GM20431 (cell line): ENCODE data around the gene KIAA1614.

Source experiments
- in situ Hi-C: fragments of 300-500 bp; cut with MseI, MboI; formaldehyde crosslinking; loops from one replicate; pipeline ENCODE4 v1.15.0; 2020; ENCODE audit warnings: low sequenced_read_pairs; ENCODE audit not compliant: unreplicated experiment

KIAA1614 gene

DNA sequence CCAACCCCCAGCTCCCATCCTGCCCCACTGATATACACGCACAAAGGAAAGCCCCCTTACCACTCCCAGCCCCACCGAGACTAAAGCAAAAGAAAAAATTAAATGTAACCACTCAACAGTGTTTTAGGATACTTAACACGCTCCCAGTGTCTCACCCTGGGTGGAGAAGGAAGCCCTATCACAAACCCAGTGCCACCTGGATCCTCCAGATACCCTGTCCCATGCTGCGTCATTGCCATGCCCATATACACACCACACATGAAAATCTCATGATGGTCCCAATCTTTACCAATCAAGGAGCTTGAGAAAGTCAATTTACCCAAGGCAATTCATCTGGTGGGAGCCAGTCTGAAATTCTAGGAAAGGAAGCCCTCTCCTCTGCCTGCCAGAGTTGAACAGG lies 11.2 kb downstream of the KIAA1614 start:
- in situ Hi-C loops, result no loop called here

DNA sequence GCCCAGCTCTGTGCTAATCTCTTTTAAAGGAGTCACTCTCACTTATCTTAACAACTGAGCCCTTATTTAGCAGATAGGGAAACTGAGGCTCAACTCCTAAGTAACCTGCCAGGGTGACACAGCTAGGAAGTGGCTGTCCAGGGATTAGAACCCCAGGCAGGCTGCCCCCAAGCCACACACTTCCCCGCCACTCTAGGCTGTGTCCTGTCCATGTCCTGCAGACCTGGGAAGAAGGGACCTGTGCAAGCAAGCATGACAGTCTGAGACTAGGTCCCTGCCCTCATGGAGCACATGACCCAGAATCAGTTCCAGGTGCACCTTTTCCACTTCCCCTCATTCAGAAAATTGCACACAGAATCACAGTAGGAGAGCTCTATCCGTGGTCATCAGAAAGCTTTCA lies 12.2 kb downstream of the KIAA1614 start:
- in situ Hi-C loops, result no loop called here

DNA sequence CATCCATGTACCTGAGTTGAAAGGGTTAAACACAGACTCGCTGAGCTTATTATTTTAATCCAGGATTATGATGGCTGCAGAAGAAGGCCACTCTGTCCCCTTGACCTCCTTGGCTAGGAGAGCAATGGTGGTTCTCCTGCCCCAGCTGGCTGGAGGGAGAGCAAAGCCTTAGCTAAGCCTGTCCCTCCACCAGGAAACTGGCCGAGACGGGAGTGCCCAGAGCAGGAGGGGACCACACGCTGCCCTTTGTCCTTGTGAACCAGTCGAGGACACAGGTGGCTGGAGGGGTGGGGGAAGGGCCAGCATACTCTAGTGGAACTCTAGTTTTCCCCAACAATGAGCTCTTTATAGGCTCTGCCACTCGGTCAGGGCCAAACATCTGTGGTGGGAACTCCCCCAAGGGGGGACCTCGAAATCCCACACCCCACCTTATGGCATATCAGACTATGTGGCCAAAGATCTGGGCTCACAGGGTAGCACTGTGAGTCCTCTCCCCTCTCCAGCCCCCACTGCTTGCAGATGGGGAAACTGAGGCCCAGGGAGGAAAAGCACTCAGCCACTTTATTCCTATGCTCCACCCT lies 12.9 kb downstream of the KIAA1614 start:
- in situ Hi-C loops, result no loop called here

DNA sequence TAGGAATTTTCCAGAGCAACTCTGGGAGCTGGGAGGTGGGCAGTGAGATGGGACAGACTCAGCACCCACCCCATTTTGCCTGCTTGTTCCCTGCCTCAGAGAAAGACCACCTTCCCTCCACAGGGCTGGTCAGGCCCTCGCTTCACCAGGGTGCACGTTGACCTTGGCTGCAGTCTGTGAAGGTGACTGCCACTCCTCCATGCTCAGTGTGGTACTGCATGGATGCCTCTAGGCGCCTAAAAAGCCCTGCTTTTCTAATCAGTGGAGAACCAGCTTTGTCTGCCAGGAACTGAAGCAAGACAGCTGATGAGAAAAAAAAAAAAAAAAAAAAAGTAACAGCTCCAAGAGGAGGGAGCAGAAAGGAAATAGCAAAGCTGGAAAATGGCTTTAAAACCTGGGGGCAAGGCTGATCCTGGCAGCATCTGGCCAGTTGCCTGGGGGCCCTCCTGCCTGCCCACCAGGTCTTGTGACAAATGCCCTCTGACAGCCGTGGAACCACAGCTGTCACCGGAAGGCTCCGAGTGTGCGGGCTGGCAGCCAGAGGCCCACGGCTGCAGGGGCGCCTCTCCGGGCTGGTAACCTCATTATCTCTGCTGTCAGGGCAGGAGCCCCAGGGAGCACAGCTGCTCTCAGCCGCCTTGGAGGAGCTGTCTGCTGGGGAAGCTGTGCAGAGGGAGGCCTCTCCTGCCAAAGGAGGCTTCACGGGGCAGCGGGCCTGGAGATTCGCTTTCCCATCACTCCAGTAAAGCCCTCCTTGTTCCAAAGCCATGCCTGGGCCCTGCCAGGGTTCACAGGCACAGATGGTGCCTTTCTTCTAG lies 13.7 kb downstream of the KIAA1614 start:
- in situ Hi-C loops, result no loop called here

DNA sequence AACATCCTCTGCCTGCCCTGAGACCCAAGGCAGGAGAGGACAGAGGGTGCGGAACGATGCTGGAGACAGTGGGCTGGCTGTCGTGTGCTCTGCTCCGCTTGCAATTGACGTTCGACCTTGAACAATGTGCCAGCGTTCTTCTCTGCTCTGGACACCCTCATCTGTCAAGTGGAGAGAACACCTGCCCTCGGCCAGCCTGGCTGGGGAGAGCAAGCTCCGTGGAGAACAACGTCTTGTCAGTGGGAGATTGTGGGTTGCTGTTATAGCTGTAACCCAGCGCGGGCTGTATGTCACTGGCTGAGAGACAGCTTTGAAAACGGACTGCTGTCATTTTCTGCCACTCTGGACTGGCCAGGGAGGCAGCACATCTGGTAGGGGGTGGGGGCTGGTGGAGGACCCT lies 14.7 kb downstream of the KIAA1614 start:
- in situ Hi-C loops, result no loop called here

DNA sequence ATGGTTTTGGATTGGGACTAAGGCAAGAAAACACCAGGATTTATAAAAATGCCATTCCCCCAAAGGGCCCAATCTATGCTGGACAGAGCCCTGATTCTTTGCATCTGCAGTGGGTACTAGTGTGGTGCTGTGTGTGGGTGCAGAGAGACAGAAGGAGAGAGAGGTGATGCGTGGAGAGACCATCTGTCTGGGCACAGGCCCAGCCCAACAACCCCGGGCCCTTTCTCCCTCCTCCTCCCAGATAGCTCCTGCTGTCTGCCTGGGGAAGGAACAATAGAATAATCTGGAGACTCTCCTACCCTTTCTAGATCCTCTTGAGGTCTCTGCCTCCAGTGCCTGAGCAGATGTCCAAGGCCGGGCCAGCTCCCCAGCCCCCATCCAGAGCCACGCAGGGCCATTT lies 15.1 kb downstream of the KIAA1614 start:
- in situ Hi-C loops, result no loop called here

DNA sequence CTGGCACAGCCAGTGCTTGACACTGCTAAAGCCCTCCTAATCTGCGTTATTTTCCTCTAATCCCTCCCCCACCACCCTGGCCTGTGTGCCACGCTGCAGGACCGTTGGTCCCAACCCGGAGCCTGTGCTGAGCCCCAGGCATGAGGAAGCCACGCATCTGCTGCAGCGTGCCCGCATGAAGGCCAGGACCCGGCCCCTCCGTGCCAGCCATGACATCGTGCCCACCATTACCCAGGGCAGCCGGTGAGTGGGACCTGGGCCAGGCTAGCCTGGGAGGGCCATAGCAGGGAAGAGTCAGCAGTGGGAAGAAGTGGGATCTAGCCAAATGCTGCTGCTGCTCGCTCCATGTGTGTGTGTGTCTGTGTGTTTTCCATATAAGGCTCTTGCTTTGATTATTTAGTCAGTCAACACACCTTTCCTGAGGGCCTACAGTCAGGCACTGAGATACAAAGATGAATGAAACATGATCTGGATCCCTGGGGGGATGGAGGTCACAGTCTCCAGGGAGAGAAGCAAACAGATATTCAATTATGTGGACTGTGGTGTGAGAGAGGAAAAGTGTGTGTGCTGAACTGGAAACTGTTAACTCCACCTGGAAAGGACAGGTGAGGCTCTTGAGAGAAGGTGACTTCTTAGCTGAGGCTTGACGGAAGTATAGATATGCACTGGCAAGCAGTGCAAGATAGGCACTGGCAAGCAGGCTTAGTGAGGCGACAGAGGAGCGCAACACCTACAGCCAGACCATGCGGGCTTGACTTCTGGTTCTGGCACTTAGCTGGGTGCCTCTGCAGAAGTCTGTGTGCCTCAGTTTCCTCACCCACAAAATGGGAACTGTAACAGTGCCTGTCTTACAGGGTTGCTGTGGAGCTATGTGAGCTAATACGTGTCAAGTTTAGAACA lies 15.9 kb downstream of the KIAA1614 start:
- in situ Hi-C loops, result no loop called here

DNA sequence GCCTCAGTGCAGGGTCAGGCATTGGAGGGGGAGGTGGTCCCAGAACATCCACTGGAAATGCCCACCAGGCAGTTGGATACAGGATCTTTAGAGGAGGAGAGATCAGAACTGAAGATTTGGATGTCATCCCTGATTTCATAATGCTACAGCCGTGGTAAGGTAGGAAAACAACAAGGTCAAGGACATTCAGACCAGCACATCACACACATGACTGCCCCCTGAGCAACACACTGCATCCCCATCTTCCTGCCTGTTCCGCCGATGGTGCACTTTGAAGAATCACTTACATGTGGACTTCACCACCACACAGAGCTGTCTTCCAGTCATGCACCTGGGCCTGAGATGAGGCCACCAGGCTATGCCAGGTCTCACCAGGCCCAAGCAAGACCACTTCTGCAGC lies 16.7 kb downstream of the KIAA1614 start:
- in situ Hi-C loops, result no loop called here

DNA sequence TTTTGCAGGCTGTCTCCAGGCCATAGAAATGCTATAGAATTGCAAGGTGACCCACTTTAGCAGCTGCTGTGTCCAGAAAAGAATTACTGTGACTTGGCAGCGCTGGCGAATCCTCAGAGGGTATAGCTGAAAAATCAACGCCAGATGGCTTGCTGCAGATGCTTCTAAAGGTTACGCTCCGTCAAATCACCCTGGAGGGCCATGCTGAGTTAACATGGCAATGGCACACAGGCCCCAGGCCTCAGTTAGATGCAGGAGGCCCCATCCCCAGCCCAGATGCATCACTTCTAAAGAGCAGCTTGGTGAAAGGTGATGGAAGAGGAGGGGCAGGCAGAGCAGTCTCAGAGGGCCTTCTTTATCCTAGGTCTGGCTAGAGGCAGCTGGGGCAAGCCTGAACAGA lies 18.0 kb downstream of the KIAA1614 start:
- in situ Hi-C loops, result no loop called here

DNA sequence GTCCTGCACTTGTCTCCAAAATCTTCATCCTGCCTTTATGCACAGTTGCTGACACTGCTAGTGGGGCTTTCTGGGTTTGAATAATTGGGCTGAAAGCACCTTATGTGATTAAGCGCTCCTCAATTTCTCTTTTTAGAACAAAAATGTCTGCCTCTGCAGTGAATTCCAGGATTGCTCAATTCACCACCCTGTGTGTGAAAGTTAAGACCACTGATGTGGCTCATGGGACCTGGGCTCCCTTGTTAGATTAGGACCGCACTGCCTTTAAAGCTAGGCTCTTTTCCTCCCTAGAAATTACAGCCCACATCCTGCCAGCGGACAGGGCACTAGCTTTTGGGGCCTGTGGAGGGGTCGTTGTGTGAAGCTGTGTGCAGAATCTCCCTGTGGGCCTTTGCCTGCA lies 18.8 kb downstream of the KIAA1614 start:
- in situ Hi-C loops, result no loop called here

DNA sequence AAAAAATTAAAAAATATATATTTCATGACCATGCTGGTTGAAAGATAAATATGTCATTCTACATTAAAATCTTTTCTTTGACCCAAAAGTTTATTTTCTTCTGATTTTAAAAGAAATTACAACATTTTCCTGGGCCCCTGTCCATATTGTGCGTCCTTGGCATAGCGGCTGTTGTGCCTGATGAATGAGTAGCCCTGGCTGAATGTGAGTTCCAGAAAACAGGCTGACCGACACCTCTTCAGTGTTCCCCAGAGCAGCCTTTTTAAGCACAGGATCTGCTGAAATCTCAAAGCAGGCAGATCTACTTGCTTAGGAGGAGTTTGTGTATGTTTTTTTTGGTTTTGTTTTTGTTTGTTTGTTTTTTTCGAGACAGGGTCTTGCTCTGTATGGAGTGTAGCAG lies 19.7 kb downstream of the KIAA1614 start:
- in situ Hi-C loops, result no loop called here

DNA sequence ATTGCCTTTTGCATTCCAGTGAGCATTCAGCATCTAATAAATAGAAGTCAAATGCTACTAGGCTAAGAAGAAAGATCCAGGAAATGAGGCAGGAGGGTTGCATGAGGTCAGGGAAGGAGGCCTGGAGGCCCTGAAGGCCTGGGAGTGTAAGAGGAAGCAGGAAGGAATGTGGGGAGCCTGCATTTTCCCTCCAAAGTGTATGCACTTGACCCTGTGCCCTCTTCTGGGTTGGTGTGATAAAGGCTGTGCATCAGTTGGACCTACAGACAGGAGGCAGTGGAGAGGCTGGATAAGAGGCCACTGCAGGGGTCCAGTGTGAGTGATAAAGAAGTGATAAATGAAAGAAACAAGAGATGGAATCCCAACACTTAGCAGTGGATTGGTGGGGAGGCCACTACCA lies 20.4 kb downstream of the KIAA1614 start:
- in situ Hi-C loops, result no loop called here

DNA sequence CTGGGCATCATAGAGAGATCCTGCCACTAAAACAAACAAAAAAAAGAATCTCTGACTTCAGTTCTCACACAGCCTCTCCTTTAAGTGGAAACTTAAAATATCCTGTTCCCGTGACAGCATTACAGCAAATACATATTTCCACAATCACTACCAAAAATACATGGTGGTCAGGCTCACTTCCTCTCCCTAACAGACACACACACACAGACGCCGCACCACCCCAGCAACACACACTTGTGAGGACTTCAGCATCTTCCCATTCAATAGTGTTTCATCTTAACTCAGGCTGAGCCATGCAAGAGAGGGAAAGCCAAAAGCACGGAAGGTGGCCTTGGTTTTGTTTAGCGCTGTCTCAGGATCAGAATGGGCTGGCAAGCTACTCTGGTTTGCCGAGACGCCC lies 21.9 kb downstream of the KIAA1614 start:
- in situ Hi-C loops, result no loop called here

DNA sequence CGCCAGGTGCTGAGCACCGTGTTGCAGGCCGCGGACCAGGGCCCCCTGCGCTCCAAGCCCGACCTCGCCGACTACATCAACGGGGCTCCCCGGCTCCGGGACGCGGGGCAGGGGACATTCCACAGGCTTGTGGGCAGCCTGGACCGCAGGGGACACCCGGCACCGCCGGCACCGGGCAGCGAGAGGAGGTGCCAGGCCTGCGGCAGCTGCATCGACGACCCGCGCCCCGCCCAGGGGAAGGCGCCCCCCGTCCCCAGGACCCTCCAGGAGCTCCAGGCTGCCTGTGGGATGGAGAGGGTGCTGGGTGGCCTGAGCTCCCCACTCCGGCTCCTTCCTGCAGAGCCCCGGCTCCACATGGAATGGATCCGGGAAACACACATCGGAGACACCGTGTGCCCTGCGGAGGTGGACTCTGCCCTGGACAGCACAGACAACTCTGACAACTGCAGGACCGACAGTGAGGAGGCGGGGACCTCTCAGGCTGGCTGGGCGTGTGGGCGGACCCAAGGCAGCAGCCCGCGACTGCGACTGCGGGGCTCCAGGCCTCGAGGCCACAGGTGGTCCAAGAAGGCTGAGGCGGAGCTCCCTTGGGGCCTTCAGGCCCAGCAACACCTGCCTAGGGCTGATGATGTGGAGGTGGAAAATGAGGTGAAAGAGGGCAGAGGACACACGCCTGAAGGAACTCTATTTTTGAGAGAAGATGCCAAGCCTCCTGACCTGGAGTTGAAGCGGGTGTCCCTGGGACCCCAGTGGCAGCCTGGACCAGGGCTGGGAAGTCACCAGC lies 22.8 kb downstream of the KIAA1614 start:
- in situ Hi-C loops, result no loop called here

DNA sequence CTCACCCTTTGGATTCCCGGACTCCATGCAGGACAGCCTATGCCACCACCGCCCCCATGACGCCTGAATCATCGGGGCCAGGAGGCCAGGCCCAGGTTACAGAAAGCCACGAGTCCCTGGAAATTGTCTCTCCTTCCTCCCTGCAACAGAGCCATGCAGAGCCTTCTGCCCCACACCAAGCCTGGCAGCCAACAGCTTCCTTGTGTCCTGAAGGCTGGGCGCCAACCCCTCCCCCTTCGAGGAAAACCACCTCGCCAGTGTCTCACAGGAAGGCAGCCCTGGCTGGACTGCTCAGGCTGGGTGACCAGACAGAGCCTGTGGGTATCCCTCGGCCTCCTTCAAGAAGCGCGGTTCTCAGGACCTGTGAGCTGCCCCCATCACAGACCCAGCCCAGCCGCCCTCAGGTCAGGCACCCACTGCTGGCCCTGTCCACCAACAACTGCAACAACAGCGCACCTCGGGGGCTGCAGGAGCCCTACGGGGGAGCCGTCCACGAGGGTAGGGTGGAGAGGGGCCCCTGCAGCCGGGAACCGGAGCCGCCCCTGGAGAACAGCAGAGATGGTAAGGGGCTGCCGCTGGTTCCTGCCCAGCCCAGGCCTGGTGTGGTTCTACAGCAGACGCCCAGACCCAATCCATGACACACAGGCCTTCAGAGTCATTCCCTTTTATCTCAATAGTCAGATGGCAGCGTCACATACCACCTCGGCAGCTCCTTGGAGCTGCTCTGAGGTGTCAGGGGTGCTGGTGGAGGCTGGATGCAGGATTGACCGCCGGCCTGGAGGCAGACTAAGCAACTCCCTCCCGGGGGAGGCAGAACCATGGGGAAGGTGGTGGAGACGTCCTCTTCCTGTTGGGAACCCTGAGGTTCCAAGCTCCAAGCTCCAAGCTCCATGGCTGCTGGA lies 23.7 kb downstream of the KIAA1614 start:
- in situ Hi-C loops, result no loop called here

DNA sequence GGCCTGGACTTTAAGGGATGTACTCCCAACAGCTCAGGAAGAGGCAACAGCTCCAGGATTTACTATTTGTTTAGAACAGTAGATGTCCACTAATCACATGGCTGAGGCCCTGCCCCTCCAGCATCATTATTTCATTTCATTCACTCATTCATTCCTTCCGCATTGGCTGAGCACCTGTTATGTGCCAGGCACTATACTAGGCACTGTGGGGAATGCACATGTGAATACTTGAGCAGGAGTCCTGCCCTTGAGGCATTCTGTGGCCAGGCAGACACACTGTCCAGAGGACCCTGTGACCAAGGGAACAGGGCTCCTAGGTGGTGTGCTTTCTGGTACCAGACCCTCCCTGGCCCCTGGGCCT lies 24.3 kb downstream of the KIAA1614 start:
- in situ Hi-C loops, result no loop called here

DNA sequence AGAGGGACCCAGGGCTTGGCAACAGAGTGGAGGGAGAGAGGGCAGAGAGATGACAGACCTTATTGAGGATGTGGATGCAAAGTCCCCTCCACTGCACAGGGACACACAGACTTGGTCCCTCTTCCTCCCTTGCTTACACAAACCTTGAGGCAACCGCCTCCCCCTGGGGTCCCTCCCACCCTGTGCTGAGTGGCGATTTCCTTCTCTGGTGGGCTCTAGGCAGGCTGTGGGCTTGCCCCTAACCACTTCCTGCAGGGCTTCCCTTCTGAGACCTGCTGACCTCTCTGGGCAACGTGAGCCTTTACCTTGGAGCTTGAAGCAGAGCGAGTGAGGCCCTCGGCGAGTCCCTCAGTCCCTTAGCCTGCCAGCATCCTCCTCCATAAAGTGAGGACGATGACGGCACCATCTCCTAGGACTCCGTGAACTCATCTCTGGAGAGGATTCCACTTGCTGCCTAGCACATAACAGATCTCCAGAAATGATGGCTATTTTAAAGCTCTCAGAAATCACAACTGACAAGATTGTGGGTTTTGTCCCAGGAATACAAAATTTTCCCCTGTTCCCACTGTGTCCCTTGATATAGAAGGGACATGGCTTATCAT lies 25.0 kb downstream of the KIAA1614 start:
- in situ Hi-C loops, result no loop called here

DNA sequence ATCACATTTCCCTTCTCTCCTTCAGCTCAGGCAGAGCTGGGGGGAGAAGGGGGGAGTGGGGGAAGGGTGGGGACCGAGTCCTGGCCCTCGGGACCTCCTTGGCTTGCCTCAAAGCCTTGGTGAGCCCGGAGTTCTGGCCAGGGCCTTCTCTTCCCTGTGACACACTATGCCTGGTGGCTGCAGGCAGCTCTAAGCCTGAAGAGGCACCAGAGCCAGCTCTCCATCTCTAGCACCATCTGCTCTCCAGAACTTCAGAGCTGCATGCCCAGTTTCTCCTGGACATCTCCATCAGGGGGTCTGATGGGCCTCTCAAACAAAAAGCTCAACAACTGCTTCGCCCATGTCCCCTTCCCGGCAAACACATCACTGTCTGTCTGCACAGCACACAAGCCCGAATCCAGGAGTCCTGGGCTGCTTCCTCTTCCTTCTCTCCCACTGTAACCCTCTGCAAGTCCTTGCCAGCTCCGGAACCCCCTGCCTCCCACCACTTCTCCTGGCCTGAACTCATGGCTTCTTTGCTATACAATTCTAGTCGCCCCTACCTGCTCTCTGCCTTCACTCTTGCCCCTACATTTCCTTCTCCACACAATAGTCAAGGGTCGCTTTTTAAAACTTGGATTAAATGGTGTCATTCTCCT lies 26.5 kb downstream of the KIAA1614 start:
- in situ Hi-C loops, result no loop called here

DNA sequence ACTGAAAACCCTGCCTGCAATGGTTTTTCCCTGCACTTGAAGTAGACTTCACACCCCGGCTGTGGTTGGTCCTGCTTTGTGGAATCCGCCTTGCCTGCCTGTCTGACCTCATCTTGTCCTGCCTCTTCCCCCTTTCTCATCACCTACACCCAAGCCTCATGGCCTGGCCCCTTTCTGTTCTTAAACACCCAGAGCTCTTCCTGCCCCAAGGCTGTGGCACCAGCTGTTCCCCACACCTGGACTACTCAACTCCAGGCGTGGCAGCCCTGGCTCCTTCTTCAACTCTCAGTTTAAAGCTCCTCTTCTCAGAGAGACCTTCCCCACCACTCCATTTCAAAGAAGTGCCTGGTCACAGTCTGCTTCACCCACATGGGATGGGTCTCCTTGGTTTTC lies 27.0 kb downstream of the KIAA1614 start:
- in situ Hi-C loops, result no loop called here
